GM12892 (cell line): ENCODE measurements around the gene DNAJC13.

Source experiments
- POLR2A ChIP-seq: IDR thresholded peaks from 2 replicates; pipeline ENCODE4 v1.6.1; 2011; ENCODE audit warnings: low read depth, low read length, control low read depth
- POLR2AphosphoS5 ChIP-seq: IDR thresholded peaks from 2 replicates; pipeline ENCODE4 v1.6.1; 2011; ENCODE audit warnings: low read depth, low read length, control low read depth

- no peak for TF ChIP-seq POLR2AphosphoS5
- no peak for TF ChIP-seq POLR2A
These were observed 1.1 kb upstream of the DNAJC13 start for GRCh38 chr3:132416161-132416560.
